GM18511 (cell line): Measurements from ENCODE around the gene ACTN2.

ENCODE experiments used
- ATAC-seq: cut with Tn5 transposase; IDR thresholded peaks from one replicate; pipeline ENCODE4 v1.9.1; 2021; ENCODE audit warnings: mild to moderate bottlenecking, moderate library complexity; ENCODE audit not compliant: unreplicated experiment

ACTN2 gene

GRCh38 chr1:236765831-236766230, 79.5 kb downstream of the ACTN2 start:
- ATAC-seq, result no peak

DNA sequence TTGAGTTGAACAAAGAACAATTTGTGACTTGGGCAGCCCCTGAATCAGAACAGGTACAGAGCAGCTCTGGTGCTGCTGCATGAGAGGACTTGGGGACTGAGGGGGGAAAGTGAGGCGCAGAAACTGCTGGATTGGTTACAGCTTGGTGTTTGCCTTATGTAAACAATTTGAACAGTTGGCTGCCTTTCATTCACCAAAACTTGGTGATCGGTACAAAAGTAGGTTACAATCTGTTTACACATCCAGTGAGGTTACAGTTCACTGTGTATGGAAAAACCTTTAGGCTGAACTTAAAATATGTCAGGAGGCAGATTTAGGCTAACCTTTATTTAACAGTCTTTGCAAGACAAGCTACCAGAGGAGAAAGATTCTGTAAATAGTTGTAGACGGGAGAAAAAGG, 80.2 kb downstream of the ACTN2 start:
- ATAC-seq, result no peak

DNA sequence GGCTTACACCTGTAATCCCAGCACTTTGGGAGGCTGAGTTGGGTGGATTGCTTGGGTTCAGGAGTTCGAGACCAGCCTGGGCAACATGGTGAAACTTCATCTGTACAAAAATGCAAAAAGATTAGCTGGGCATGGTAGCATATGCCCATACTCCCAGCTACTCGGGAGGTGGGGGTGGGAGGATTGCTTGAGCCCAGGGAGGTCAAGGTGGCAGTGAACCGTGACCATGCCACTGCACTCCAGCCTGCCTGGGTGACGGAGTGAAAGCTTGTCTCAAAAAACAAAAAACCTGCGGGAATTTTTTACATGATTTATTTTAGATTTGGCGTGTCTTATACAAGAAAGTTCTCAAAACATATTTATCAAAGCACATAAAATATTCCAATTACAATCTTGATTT, 81.0 kb downstream of the ACTN2 start:
- no peak for ATAC-seq

DNA sequence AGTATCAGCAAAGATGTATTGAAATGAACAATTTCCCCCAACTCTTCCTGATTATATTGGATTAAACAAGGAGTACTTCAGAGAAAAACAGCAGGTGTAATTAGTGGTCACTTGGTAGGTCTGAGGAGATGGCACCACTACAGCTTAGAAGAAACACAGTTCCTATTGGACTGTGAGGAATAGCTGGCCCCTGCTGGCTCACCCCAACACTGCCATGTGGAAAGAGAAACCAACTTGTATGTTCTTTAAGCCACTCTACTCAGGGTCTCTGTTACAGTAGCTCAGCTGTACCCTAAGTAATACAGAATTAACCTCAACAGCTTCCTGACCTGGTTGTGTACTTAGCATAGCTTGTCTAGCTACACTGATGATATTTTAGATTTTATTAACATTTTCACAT, 82.3 kb downstream of the ACTN2 start:
- ATAC-seq, result no peak

GRCh38 chr1:236773919-236774318, 87.6 kb downstream of the ACTN2 start:
- no peak for ATAC-seq

DNA sequence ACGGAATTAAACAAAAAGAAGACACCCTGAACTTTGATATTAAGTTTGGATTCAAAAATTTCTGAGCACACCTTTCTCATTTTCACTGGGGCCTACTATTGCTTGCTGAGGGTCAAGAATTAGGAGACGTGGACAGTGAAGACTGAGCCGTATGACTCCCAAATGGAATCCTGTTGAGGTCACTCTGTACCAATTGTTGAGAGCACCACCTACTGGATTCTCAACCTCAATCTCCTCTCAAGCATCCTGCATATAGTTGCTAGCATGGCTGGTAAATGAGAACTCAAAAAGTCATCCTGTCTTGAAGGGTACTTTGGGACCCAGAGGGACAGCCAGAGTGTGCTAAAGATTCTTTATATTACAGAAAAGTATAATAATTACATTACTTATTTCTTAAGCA, 88.6 kb downstream of the ACTN2 start:
- no peak for ATAC-seq

DNA sequence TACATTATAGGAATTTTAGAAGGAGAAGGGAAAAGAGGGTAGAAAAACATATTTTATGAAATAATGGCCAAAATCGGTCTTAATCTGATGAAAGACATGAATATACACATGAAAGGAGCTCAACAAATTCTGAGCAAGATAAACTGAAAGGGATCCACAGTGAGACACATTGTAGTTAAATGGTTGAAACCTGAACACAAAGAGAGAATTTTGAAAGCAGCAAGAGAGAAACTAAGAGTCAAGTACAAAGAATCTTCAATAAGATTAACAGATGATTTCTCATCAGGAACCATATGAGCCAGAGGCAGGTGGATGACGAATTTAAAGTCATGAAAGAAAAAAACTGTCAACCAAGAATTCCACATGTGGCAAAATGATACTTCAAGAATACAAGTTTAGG, 93.0 kb downstream of the ACTN2 start:
- no peak for ATAC-seq

DNA sequence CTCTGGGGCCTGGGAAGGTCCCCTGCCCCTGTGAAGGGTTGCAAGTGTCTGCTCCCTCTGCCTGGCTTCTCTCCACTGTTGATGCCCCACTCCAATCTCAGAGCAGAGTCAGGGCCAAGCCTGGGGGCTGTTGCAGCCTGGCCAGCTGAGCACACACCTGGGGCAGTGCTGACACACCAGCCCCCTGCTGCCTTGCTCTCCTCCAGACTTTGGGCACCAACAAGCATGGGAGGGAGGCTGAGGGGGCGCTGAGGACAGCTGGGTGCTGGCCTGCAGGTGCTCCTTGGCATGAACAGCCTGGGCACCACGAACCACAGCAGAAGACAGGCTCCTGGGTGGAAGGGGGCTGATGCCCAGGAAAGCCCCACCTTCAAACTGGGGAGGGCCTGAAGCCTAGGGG, 99.2 kb downstream of the ACTN2 start:
- ATAC-seq, result no peak

DNA sequence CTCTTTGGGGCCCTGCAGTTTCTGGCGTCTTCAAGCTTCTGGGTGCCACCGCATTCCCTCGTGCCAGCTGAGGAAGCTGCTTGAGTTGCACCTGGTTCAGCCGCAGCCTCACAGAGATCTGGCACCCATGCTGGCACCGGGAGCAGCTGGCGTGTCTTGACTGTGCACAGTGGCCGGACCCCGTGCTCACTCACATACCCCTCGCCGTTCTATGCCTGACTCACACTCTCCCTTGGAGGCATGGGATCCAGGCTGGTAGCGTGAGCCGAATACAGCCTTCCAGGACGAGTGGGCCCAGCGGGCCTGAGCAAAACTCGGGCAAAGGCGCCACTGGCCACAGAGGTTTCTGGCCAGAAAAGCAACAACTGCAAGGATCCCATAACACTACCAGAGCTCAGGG, 100.2 kb downstream of the ACTN2 start:
- ATAC-seq, result no peak

DNA sequence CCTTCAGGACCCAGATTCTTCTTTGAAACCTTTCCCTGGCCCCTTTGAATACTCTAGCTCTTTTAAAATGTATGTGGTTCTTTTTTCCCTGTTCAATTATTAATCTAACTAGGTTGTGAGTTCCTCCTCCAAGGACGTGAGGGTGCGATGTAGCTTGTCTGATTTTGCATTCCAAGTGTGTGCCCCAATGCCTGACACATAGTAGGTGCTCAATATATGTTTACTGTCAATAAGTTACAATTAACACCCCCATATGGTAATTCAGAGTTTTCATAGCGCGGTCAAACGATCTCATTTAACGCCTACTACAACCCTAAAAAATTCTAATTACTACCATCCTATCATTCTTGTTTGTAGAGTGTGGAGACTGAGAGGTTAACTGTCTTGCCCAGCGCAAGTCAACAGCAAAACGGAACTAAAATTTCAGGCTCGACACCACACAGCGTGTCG, 108.3 kb downstream of the ACTN2 start:
- ATAC-seq, result no peak

GRCh38 chr1:236795035-236795756, 108.9 kb downstream of the ACTN2 start, which contains the start of gene MTR:
MTR (plus strand) TSS chr1:236795292; CDS start chr1:236795704, 412 bp downstream.
- peak; percentile 96 for ATAC-seq

- ATAC-seq, result peak; percentile 43
These were observed 109.7 kb downstream of the ACTN2 start for GRCh38 chr1:236795757-236796667.

GRCh38 chr1:236799001-236799400, 112.7 kb downstream of the ACTN2 start:
- no peak for ATAC-seq

GRCh38 chr1:236800002-236800620, 113.8 kb downstream of the ACTN2 start:
- no peak for ATAC-seq

DNA sequence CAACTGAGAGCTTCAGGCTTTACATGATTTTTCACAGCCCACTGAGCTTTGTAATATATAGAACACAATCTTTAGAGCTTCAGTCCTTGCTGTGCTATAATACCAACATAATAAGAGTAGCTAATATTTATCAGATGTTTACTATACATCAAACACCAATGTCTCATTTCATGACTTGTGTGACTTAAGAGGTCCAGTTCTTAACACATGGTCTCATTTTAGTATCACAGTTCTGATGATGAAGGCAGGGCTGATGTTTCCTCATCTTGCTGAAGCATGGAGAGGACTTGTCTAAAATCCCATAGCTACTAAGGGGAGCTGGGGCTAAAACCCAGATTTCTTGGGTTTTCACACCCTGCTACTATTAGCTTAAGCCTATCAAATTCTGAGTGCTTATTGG, 114.3 kb downstream of the ACTN2 start:
- no peak for ATAC-seq

- no peak for ATAC-seq
These were observed 116.0 kb downstream of the ACTN2 start for GRCh38 chr1:236802264-236802663.

GRCh38 chr1:236806634-236807033, 120.3 kb downstream of the ACTN2 start:
- no peak for ATAC-seq

DNA sequence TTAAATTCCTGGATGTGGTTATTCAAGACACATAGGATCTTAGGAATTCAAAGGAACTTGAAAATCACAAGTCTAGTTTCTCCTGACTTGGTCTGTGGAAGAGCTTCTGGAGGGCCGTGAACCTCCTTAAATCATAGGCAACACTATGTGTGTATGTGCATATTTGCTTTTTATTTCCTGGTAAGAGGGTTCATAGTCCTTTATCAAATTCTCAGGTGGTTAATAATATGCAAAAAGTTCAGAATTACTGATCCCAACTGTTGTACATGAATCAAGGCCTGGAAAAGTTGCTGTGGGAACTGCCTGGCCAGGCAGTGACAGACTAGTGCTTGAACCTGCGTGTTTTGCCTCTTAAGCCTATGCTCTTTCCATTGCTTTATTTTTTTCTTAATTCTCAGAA, 121.7 kb downstream of the ACTN2 start:
- ATAC-seq, result no peak

GRCh38 chr1:236808564-236809130, 122.3 kb downstream of the ACTN2 start:
- no peak for ATAC-seq

DNA sequence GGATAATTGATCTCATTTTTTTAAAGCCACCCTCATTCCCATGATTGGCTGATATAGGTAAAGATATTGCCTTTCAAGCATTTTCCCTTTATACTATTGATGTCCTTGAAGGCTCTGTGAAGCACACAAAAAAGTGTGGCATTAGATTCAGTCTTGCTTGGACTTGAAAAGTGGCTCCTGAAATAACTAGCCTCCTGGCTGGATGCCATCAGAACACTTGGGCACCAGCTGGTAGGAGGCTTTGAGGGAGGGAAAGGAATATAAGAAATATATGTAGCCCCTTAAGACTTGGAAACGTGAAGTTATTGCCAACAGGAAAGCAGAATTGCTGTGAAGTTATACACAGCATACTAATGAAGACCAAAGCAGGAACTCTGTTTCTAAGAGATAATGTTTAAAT, 122.8 kb downstream of the ACTN2 start:
- ATAC-seq, result no peak

- no peak for ATAC-seq
These were observed 123.7 kb downstream of the ACTN2 start for GRCh38 chr1:236810018-236810417.
